HEK293 (cell line): ENCODE results near the gene ZSWIM3.

ENCODE experiments used
- GLI4 ChIP-seq: fragments of 450-650 bp; formaldehyde crosslinking; IDR thresholded peaks from 2 replicates; pipeline ENCODE4 v1.5.1; 2016; ENCODE audit warnings: missing biosample characterization, missing genetic modification characterization
- KLF16 ChIP-seq: fragments of 450-650 bp; formaldehyde crosslinking; IDR thresholded peaks from 2 replicates; pipeline ENCODE4 v1.5.1; 2017; ENCODE audit warnings: missing biosample characterization, missing genetic modification characterization
- KLF17 ChIP-seq: fragments of 450-650 bp; formaldehyde crosslinking; IDR thresholded peaks from 2 replicates; pipeline ENCODE4 v1.5.1; 2016; ENCODE audit warnings: missing biosample characterization, missing genetic modification characterization
- PRDM6 ChIP-seq: fragments of 450-650 bp; formaldehyde crosslinking; IDR thresholded peaks from 2 replicates; pipeline ENCODE4 v1.5.1; 2017; ENCODE audit warnings: missing biosample characterization, missing genetic modification characterization
- REST ChIP-seq: fragments of 450-650 bp; formaldehyde crosslinking; IDR thresholded peaks from 2 replicates; pipeline ENCODE4 v1.5.1; 2016; ENCODE audit warnings: missing biosample characterization, missing genetic modification characterization
- SP3 ChIP-seq: fragments of 450-650 bp; formaldehyde crosslinking; IDR thresholded peaks from 2 replicates; pipeline ENCODE4 v1.5.1; 2016; ENCODE audit warnings: missing biosample characterization, missing genetic modification characterization
- TRIM28 ChIP-seq: IDR thresholded peaks from 2 replicates; pipeline ENCODE4 v1.6.1; 2011; ENCODE audit warnings: low read length, control low read depth, borderline replicate concordance
- ZBTB7A ChIP-seq: fragments of 450-650 bp; formaldehyde crosslinking; IDR thresholded peaks from 2 replicates; pipeline ENCODE4 v1.5.1; 2016; ENCODE audit warnings: low read depth, missing biosample characterization, missing genetic modification characterization
- ZFHX2 ChIP-seq: fragments of 450-650 bp; formaldehyde crosslinking; conservative IDR thresholded peaks from 2 replicates; pipeline ENCODE4 v1.5.1; 2016; ENCODE audit warnings: missing biosample characterization, missing genetic modification characterization
- ZNF132 ChIP-seq: fragments of 450-650 bp; formaldehyde crosslinking; IDR thresholded peaks from 2 replicates; pipeline ENCODE4 v1.5.1; 2017; ENCODE audit warnings: missing biosample characterization, missing genetic modification characterization, borderline replicate concordance
- ZNF221 ChIP-seq: fragments of 450-650 bp; formaldehyde crosslinking; IDR thresholded peaks from 2 replicates; pipeline ENCODE4 v1.5.1; 2017; ENCODE audit warnings: missing biosample characterization, missing genetic modification characterization, borderline replicate concordance
- ZNF24 ChIP-seq: fragments of 450-650 bp; formaldehyde crosslinking; IDR thresholded peaks from 2 replicates; pipeline ENCODE4 v1.5.1; 2016; ENCODE audit warnings: missing biosample characterization, missing genetic modification characterization
- ZNF560 ChIP-seq: fragments of 450-650 bp; formaldehyde crosslinking; IDR thresholded peaks from 2 replicates; pipeline ENCODE4 v1.5.1; 2017; ENCODE audit warnings: missing biosample characterization, missing genetic modification characterization, borderline replicate concordance
- ZNF596 ChIP-seq: fragments of 450-650 bp; IDR thresholded peaks from 2 replicates; pipeline ENCODE4 v1.5.0; 2018; ENCODE audit warnings: missing biosample characterization, mild to moderate bottlenecking, missing genetic modification characterization, moderate library complexity
- ZNF639 ChIP-seq: fragments of 450-650 bp; formaldehyde crosslinking; IDR thresholded peaks from 2 replicates; pipeline ENCODE4 v1.5.1; 2016; ENCODE audit warnings: missing biosample characterization, missing genetic modification characterization
- ZNF660 ChIP-seq: fragments of 450-650 bp; IDR thresholded peaks from 2 replicates; pipeline ENCODE4 v1.5.1; 2018; ENCODE audit warnings: missing biosample characterization, mild to moderate bottlenecking, missing genetic modification characterization
- ZNF670 ChIP-seq: fragments of 450-650 bp; formaldehyde crosslinking; IDR thresholded peaks from 2 replicates; pipeline ENCODE4 v1.5.1; 2016; ENCODE audit warnings: missing biosample characterization, missing genetic modification characterization, low read depth
- ZNF677 ChIP-seq: fragments of 450-650 bp; IDR thresholded peaks from 2 replicates; pipeline ENCODE4 v1.5.0; 2018; ENCODE audit warnings: missing biosample characterization, mild to moderate bottlenecking, missing genetic modification characterization, moderate library complexity
- ZNF701 ChIP-seq: fragments of 450-650 bp; formaldehyde crosslinking; IDR thresholded peaks from 2 replicates; pipeline ENCODE4 v1.5.1; 2016; ENCODE audit warnings: missing biosample characterization, missing genetic modification characterization
- ZNF785 ChIP-seq: fragments of 450-650 bp; formaldehyde crosslinking; IDR thresholded peaks from 2 replicates; pipeline ENCODE4 v1.5.1; 2016; ENCODE audit warnings: missing biosample characterization, missing genetic modification characterization
- ZSCAN4 ChIP-seq: fragments of 450-650 bp; formaldehyde crosslinking; IDR thresholded peaks from 2 replicates; pipeline ENCODE4 v1.5.1; 2017; ENCODE audit warnings: missing biosample characterization, missing genetic modification characterization
- TF ChIP-seq, protein P1 (sequence below): fragments of 450-650 bp; formaldehyde crosslinking; IDR thresholded peaks from 2 replicates; pipeline ENCODE4 v1.5.1; 2016; ENCODE audit warnings: missing biosample characterization, missing genetic modification characterization
- TF ChIP-seq, protein P2 (sequence below): fragments of 450-650 bp; formaldehyde crosslinking; IDR thresholded peaks from 2 replicates; pipeline ENCODE4 v1.5.1; 2016; ENCODE audit warnings: missing biosample characterization, missing genetic modification characterization
- TF ChIP-seq, protein P3 (sequence below): fragments of 450-650 bp; formaldehyde crosslinking; IDR thresholded peaks from 2 replicates; pipeline ENCODE4 v1.5.1; 2016; ENCODE audit warnings: missing biosample characterization, missing genetic modification characterization

ZSWIM3 gene

DNA sequence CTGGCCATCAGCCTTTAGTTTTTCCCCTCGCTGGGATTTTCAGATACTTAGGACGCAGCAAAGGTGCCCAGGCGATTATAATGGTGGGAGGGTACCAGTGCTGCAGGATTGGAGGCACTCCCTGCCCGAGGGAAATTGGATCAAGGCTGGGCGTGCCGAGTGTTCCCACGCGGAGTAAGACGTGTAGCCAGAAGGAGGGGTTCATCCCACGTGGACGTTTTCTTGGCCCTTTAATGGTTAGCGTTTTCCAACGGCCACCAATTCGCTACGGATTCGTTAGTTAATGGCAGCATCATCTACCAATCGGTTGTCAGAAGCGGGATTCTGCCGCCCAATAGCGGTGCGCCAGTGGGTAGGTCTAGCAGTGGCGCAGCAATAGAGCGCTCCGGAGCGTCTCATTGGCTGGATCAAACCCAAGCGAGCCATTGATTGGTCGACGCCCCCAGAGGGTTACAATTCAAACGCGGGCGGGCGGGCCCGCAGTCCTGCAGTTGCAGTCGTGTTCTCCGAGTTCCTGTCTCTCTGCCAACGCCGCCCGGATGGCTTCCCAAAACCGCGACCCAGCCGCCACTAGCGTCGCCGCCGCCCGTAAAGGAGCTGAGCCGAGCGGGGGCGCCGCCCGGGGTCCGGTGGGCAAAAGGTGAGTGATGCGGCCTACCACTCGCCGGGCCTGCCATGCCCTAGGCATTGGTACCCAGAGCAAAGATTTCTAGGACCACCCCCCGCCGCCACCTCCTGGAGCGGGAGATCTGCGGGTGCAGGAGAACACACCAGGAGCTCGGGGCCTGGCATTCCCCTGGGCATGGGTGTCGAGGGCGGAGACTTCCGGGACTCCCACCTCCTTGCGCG lies 45.0 kb upstream of the ZSWIM3 start, which contains the start of gene UBE2C (continued):
- TF ChIP-seq, protein P1, sequence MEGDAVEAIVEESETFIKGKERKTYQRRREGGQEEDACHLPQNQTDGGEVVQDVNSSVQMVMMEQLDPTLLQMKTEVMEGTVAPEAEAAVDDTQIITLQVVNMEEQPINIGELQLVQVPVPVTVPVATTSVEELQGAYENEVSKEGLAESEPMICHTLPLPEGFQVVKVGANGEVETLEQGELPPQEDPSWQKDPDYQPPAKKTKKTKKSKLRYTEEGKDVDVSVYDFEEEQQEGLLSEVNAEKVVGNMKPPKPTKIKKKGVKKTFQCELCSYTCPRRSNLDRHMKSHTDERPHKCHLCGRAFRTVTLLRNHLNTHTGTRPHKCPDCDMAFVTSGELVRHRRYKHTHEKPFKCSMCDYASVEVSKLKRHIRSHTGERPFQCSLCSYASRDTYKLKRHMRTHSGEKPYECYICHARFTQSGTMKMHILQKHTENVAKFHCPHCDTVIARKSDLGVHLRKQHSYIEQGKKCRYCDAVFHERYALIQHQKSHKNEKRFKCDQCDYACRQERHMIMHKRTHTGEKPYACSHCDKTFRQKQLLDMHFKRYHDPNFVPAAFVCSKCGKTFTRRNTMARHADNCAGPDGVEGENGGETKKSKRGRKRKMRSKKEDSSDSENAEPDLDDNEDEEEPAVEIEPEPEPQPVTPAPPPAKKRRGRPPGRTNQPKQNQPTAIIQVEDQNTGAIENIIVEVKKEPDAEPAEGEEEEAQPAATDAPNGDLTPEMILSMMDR (tag by site-specific recombination), result no peak
- TF ChIP-seq TRIM28 (no peak), ZNF701 (no peak), ZNF221 (no peak), ZNF677 (tag by site-specific recombination) (no peak), ZNF596 (tag by site-specific recombination) (no peak), ZSCAN4 (tag by site-specific recombination) (no peak), ZNF639 (tag by site-specific recombination) (no peak), KLF17 (tag by site-specific recombination) (no peak), ZNF560 (tag by site-specific recombination) (no peak), KLF16 (tag by site-specific recombination) (peak; percentile 10), ZNF132 (tag by site-specific recombination) (no peak), ZNF24 (tag by site-specific recombination) (no peak), REST (tag by site-specific recombination) (no peak), PRDM6 (no peak), SP3 (tag by site-specific recombination) (peak; percentile 64), ZFHX2 (peak; percentile 35), ZNF785 (tag by site-specific recombination) (no peak), ZNF660 (no peak), GLI4 (tag by site-specific recombination) (no peak), ZBTB7A (0 out of 2 replicates have a peak, but pooled peaks have one; percentile 28), ZNF670 (no peak)
- TF ChIP-seq, protein P2, sequence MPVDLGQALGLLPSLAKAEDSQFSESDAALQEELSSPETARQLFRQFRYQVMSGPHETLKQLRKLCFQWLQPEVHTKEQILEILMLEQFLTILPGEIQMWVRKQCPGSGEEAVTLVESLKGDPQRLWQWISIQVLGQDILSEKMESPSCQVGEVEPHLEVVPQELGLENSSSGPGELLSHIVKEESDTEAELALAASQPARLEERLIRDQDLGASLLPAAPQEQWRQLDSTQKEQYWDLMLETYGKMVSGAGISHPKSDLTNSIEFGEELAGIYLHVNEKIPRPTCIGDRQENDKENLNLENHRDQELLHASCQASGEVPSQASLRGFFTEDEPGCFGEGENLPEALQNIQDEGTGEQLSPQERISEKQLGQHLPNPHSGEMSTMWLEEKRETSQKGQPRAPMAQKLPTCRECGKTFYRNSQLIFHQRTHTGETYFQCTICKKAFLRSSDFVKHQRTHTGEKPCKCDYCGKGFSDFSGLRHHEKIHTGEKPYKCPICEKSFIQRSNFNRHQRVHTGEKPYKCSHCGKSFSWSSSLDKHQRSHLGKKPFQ (tag by site-specific recombination), result no peak
- TF ChIP-seq, protein P3, sequence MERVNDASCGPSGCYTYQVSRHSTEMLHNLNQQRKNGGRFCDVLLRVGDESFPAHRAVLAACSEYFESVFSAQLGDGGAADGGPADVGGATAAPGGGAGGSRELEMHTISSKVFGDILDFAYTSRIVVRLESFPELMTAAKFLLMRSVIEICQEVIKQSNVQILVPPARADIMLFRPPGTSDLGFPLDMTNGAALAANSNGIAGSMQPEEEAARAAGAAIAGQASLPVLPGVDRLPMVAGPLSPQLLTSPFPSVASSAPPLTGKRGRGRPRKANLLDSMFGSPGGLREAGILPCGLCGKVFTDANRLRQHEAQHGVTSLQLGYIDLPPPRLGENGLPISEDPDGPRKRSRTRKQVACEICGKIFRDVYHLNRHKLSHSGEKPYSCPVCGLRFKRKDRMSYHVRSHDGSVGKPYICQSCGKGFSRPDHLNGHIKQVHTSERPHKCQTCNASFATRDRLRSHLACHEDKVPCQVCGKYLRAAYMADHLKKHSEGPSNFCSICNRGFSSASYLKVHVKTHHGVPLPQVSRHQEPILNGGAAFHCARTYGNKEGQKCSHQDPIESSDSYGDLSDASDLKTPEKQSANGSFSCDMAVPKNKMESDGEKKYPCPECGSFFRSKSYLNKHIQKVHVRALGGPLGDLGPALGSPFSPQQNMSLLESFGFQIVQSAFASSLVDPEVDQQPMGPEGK, result 0 out of 2 replicates have a peak, but pooled peaks have one; percentile 37
